Epithelial cell of esophagus (primary cell): ENCODE data around the gene CYTH4.

Source experiments
- DNase-seq: peaks from one replicate; pipeline ENCODE4 v3.0.0; 2010; ENCODE audit warnings: low read depth
- H3K4me3 ChIP-seq: 2 replicates; pipeline ENCODE4 v1.5.1; 2011; ENCODE audit warnings: mild to moderate bottlenecking, low read length, control low read depth
- CTCF ChIP-seq: IDR thresholded peaks from 2 replicates; pipeline ENCODE4 v1.5.1; 2011; ENCODE audit warnings: low read depth, mild to moderate bottlenecking, low read length, control low read depth, inconsistent platforms; ENCODE audit not compliant: insufficient read depth; ENCODE audit errors: missing control alignments

CYTH4 gene

GRCh38 chr22:37312549-37313183 is 30.4 kb downstream of the CYTH4 start:
- DNase-seq, result no peak
- no peak for TF ChIP-seq CTCF
- H3K4me3 ChIP-seq, result no peak overlapping the region

DNA sequence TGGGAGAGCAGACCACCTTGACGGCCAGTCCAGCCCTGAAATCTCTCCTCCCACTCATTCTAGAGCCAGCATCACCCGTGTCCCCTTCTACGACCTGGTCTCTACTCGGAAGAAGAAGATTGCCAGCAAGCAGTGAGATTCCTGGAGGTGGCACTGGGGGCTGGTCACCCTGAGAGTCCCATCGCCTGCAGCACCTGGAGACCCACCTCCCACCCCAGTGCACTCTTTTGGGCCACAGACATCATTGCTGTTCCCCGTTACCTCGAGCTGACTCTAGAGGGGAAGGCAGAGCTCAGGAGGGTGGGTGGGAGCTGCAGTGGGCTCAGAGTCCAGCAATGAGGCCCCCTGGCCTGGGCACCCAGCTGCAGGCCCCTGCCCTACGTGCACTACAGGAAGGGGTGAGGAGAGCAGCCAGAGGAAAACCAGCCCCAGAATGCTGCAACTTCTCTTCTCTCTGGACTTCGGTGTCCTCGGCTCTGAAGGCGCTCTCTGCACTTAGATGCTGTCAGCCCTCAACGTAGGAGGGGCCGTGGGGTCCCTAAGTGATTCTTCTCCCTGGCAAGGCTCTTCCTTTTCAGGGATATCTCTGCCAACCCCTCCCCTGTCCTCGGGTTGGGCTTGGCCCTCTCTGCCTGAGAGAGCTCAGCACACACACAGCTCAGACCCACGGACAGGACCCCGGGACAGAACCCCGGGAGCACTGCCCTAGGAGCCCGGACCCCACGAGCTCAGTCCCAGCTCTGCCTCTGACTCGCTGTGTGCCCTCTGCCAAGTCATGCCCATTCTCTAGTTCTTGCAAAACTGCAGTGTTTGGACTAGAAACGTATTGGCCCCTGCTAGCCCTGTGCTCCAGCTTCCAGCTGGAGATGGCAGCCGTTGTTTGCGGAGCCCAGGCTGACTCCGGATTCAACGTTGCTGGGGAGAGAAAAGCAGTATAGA is 31.3 kb downstream of the CYTH4 start:
- no peak overlapping the region for H3K4me3 ChIP-seq
- no peak for TF ChIP-seq CTCF
- peak; percentile 34 for DNase-seq

DNA sequence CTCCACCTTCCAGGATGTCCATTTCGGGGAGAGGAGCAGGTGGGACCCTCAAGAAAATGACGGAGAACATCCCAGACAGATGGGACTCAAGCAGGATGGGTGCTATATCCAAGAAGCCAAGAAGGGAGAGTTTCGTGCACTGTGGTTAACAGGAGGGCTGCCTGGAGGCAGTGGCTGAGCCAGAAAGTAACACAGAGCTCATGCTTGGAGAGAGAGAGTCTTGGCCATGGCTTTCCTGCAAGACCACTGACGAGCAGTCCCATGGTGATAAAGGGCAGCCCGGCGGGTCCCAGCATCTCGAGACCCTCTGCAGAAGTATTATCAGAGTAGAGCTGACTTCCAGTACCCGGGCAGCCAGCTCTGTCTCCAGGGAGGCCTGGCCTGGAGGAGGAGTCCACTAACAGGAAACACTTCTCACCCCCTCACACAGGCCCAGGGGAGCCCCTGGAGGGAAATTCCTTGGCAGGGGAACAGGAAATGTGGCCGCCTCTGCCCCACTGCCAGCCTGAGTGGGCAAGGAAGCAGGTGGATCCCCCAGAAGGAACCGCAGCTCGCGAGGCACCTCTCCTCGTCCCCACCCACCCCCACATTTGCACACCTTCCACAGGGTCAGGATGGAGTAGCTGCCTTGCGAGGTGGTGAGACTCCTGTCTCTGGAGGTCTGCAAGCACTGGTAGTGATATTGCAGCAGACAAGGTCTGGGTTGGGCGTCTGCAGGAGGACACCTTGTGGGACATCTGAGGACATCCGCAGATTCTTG is 32.2 kb downstream of the CYTH4 start:
- H3K4me3 ChIP-seq, result no peak overlapping the region
- TF ChIP-seq CTCF, result no peak
- DNase-seq, result no peak

- no peak for DNase-seq
- no peak for TF ChIP-seq CTCF
- H3K4me3 ChIP-seq, result no peak overlapping the region
Measured at GRCh38 chr22:37316405-37316804, 34.1 kb downstream of the CYTH4 start.

DNA sequence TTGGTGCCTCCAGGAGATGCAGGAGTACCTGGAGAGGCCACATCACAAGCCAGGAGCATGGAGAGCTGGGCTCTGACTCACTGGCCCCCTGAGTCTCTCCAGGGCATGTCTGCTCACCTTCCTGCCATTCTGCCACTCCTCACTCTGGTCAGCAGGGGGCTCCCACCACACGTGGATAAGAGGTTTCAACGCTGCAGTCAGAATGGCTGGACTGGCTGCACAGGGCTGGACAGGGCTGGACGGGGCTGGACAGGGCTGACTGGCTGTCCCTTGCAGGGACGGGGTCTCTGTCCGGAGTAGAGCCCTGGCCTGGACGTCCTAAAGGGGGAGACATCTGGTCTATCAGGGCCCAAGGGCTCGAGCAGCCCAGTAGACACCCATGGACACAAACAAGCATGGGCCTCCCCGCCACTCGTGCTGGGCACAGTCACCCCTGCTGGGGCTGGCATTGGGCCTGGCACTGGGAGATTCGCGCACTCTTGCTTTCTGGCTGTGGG is 34.6 kb downstream of the CYTH4 start:
- DNase-seq, result peak; percentile 92
- no peak overlapping the region for H3K4me3 ChIP-seq
- peak; percentile 94 for TF ChIP-seq CTCF

DNA sequence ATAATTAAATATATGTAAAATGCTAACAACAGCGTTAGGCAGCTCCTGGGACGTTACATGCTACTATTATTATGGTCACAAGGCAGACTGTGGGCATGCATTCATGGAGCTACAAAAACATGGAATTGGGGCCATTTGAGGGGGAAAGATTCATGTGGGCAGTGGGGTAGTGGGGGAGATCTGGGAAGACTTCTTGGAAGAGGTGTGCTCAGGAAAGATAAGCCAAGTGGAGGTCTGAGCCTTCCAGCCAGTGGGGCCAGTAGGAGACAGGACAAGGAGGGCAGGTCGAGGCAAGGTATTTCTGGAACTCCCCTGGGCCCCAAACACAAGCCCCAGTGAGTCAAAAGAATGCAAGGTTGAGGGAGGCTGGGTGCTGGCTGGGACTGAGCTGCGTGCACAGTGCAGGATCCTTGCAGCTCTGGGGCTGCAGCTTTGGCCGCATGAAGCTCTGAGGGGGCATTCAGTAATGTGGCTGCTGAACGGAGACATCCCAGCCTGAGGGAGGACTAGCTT is 35.4 kb downstream of the CYTH4 start:
- H3K4me3 ChIP-seq, result no peak overlapping the region
- peak; percentile 61 for DNase-seq
- no peak for TF ChIP-seq CTCF
